Left ventricle myocardium superior (tissue), 1 donor: ENCODE results near the gene PLPP2. TPM values are rescaled to one million over a fixed set of nuclear protein-coding genes. Genes with fewer than 3 reads are reported as not detected.

ENCODE experiments used
- ATAC-seq: fragments of 200-7000 bp; cut with Tn5 transposase; one replicate; pipeline ENCODE4 v1.9.1; 2020; ENCODE audit warnings: mild to moderate bottlenecking, moderate library complexity
- DNase-seq: peaks from one replicate; pipeline ENCODE4 v3.0.0-alpha.2; 2020
- intact Hi-C: fragments of 100-400 bp; cut with micrococcal nuclease; formaldehyde crosslinking; loops from one replicate; pipeline ENCODE4 v1.11.0; 2022
- total RNA-seq: library from RNA; stranded (reverse); fragmentation: NEBNext Ultra II Directional; extraction: Animal tissue kit (Norgen Biotek cat#: 25700); gene quantifications from one replicate; pipeline ENCODE4 v1.2.1, GENCODE V29; 2021
- donor health status: DM: no; HTN: yes; CAD: no; lungs with severe emphysema.

Gene PLPP2
- total RNA-seq, 1 donor from 2014 or later: 0.27 TPM

DNA sequence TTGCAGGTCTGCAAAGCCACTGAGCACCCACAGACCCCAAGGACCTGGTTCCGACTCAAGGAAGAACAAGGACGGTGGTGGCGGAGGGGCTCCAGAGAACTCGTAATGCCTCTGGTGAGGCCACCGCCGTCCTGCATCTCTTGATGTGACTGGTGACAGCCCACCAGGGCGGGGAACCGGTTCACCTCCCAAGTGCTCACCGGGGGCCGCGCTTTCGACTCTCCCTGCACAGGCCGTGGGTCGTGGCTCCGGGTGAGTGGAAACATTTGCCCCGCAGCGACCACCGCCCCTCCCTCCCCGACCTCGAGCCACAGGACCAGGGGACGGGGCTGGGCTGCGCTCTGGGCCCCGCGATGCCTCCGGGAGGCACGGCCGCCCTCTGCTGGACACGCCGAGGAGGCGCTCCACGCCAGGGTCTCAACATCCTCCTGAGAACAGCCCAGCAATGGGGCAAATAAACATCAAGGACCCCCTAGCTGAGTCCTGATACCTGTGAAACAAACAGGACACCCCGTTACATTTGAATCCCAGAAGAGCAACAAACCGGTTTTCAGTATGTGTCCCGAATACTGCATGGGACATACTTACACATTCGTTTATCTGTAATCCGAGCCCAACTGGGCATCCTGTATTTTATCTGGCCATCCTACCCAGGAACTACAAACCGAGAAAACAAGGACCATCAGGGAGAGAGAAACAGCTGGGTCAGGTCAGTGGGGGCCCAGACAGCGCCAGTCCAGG lies 3.9 kb upstream of the PLPP2 start:
- peak; percentile 65 for DNase-seq
- intact Hi-C loops: no loop called here
- peak; percentile 83 for ATAC-seq

DNA sequence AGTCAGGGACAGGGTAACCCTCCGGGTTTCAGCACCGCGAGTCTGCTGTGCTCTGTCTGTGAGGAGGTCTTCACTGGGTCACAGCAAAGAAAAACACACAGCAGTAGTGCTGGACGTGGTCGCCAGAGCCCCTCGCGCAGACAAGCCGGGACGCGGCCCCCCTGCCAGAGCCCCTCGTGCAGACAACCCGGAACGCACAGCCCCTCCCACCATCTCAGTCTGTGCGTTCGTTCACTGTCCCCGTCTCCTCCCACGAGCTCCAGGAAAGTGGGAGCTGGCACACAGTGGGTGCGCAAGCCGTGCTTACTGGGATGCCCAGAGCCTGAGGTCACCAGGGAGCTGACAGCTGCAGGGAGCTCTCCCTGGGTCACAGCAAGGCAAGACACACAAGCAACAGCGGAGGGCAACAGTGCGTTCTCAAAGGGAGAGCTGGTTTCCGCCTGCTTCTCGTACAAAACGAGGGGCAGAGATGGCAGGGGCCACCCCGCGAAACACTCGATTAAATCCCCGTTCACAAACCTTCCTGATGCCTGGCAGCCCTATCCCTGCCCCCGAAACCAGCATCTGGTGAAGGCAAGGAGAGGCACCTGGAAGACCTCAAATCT lies 3.2 kb upstream of the PLPP2 start:
- DNase-seq (no peak), ATAC-seq (no peak)
- intact Hi-C loops: no loop called here

DNA sequence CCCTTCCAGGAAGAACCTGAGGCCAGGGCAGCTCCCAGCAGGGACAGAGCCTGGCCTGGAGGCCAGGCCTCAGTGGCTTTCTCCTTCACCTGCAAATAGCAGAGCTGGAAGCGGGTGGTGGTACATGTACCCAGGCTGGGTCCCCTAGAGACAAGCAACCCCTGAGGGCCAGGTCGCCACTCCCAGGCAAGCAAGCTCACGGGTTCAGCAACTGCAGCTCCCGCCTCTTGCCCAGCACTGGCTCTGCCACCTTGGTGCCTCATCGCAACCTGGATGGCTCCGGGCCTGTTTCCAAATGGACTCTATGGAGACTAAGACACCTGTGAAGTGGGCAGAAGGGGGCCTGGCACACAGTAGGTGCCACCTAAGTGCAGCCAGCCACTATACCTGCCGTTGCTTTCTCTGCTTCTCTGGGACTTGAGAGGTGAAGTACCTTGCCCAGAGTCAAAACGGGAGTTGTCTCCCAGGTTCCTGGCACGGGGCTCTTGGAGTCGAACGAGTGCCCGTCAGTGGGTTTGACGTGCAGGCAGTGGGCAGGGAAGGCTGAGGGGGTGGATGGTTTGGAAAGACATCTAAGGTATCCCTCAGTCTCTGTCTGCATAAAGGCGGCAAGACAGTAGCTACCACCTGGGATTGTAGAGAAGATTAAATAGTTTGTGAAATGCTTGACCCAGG lies 2.4 kb upstream of the PLPP2 start:
- no peak for DNase-seq
- intact Hi-C loops: no loop called here
- ATAC-seq: no peak

DNA sequence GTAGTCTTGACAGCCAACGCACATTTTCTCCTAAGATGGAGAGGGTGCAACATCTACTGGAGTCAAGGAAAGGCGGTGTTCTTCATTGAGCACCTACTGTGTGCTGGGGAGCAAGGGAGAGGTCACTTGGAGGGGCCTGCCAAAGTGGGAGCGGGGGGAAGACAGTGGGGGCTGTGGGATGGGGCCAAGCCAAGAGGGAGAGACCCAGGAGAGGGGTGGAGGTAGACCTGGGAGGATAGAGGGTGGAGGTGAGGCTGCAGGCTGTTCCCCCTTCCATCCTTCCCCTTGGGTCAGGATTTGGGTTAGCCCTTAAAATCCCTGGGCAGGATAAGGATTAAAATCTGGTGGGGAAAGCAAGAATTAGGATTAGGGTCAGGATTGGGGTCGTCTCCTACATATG lies 1.7 kb upstream of the PLPP2 start:
- ATAC-seq (no peak), DNase-seq (no peak)
- intact Hi-C loops: no loop called here

DNA sequence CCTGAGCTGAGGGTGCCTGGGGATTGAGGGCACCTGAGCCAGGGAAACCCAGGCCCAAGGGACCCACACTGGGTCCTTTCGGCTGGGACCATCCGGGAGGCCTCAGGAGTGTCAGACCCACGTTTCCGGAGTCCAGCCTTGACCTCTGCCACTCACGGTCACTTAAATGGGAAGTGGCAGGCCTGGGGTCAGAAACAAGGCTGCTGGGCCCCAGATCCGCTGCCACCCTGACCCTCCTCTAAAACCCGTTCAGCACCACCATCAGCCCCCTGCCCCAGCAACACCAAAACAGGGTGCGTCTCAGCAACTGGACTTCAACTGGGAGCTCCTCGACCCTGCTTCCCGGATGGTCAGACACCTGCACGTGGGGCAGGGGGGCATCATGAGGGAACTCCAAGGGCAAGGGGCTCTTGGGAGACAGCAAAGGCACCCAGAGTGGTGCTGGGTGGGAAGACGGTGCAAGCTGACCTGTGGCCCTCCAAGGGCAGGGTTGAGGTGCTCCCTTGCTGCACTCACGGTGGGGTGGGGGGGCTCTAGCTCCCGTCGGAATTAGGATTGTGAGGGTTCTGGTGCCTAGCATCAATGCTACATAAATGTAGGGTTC lies 1.2 kb upstream of the PLPP2 start:
- intact Hi-C loops: no loop called here
- no peak for DNase-seq
- no peak for ATAC-seq

DNA sequence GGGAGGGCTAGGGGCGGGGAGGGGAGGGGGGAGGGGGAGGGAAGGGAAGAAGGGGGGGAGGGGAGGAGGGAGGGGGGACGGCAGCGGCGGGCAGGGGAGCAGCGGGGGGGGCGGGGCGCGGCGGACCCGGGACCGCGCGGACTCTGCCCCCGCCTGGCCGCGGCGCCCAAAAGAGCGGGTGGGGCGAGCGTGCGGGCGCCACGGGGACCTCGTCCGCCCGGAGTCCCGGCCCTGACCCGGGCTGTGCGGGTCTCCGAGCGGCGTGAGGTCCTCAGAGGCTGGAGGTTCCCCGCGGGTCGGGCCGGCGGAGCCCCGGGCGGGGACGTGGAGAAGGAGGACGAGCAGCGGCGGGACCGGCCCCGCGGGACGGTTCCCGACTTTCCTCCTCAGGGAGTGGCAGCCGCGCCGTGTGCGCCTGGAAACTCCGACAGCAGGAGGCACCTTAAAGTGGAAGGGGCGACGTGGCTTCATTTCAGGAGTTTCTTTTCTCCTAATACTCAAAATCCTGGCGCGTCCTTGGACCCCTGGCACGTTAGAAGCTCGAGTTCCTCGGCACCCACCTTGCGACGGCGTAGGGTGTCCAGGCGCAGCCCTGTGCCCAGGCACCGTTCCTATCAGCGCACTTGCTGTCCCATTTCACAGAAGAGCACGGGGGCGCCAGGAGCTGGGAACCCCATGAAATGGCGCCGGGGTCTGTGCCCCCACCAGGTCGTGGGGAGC lies 518 bp upstream of the PLPP2 start:
- ATAC-seq (no peak), DNase-seq (no peak)
- intact Hi-C loops: no loop called here

DNA sequence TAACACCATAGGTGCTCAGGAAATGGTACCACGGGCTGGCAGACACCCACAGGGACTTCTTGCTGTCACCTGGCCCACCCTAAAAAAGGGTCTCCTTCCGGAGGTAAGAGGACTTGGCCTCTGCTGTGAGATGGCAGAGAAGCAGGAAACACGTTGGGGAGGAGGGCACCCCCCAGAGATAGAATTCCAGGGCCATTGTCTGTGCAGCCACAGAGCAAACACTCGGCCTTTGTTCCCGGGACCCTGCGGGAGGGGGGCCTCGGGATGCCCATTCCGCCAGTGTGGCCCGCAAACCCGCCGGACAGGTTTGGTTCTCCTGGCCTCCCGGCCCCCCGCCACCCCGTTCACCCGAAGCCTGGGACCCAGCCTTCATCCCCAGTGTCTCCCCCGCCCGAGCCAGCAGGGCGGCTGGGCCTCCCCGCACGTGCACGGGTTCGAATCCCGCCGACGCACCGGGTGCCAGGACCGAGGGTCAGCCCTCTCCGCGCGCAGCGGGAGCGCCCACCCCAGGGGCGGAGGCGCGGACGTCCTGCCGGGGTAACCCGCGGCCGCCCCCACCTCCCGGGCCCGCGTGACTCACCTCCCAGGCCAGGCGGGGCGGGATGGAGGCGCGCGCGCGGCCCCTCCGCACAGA lies 714 bp downstream of the PLPP2 start:
- DNase-seq (no peak), ATAC-seq (no peak)
- intact Hi-C loops: no loop called here

DNA sequence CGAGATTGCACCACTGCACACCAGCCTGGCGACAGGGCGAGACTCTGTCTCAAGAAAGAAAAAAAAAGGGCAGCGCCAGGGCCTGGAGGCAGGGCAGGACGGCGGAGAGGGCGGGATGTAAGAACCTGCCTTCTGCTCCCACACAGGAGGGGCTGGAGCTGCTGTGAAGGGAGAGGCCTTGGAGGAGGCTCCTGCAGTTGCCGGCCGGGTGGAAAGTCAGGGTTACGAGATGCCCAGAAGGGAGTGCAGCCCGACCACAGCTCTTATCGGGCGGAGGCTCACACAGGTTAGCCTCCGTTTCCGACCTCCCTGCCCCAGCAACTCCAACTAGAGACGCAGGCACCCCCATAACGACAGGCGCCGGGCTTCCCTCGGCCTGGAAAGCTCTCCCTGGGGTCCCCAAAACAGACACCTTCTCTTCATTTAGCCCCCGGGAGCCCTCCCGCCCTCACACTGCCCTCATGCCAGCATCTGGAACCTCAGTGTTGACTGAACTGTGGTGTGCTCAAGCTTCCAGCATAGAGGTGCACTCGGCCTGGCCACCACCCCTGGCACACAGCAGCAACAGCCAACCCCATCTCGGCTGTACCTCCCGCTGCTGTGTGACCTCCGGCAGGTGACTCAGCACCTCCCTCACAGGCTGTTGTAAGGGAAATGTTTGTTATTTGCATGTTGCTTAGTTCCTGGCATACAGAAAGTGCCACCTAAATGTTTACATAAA lies 1.4 kb downstream of the PLPP2 start:
- intact Hi-C loops: no loop called here
- DNase-seq (no peak), ATAC-seq (no peak)

DNA sequence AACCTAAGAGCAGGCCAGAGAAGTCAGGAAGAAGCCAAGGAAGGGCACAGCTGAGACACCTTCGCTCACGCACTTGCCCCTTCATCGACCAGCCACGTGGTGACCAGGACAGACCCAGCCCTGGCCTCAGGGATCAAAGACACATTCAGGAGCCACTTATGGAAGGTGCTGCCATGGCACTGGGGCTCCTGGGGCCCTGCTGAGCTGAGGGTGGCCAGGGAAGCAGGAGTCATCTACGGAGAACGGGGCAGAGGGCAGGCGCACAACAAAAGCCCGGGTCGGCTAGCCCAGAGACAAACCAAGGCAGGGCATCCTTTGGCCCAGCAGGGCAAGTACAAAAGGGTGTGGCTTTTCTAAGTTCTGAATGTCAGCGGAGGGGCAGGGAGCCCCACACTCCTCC lies 2.3 kb downstream of the PLPP2 start:
- ATAC-seq (no peak), DNase-seq (no peak)
- intact Hi-C loops: no loop called here

DNA sequence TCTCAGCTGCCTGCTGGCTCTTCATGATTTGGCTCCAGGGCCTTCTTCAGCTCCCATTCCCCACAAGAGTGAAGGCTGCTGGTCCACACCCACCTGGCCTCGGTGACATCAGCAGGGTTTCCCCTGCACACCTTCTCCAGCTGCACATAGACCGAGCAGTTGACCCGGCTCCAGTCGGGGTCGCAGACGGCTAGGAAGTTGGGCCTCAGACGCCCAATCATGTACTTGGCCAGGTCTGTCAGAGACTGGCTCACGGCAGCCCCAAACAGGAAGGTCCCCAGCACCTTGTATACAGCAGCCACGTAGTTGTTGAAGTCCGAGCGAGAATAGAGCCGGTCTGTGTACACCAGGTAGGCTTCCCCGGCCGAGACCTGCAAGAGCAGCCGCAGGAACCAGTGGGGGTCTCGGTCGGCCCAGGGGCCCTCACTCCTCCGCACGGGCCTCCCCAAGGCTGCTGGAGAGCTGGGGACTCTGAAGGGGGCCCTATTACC lies 3.8 kb downstream of the PLPP2 start:
- DNase-seq (no peak), ATAC-seq (no peak)
- intact Hi-C loops: no loop called here

DNA sequence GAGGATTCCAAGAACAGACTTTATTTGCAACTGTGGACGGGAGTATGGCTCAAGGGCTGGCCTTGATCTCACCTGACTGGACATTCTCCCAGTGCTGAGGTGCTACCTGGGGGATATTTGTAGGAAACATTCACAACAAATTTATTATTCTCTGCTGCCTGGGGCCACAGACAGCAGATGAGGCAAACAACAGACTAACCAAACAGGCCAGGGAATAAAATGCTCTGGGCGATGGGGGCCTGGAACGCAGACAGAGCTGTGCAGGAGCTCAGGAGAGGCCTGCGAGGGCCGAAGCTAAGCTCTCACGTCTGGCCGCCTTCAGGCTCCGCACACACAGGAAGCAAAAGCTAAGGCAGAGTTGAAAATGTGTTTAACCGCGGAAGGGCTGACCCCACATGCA lies 7.8 kb downstream of the PLPP2 start:
- DNase-seq (no peak), ATAC-seq (no peak)
- intact Hi-C loops: no loop called here

DNA sequence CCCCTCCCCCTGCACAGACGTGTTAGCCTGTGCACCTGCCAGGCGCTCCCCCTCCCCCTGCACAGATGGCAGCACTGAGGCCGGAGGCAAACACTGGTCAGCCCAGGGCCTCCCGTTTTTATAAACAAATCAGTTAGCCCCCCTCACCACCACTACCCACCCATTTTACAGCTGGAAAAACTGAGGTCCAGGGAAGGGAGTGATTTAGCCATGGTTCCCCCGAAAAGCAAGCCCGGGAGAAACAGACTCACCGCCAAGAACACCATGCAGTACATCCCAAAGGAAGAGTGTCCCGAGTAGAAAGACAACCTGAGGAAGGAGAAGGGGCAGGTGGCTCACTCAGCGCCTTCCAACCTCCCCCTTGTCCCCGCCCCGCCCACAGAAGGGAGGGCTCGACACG lies 8.7 kb downstream of the PLPP2 start:
- intact Hi-C loops: no loop called here
- DNase-seq (no peak), ATAC-seq (no peak)

DNA sequence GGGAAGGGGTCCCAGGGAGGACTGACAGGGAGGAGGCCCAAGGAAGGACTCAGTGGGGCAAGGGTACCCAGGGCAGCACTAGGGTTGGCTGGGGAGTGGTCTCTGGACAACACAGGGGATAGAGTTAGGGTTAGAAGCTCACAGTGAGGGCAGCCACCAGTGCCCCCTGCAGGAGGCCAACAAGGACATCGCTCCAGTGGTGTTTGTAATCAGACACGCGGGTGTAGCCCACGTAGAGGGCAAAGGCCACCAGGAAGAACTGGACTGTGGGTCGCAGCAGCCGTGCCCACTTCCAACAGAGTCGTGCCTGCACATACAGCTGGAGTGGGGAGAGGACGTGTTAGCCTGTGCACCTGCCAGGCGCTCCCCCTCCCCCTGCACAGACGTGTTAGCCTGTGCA lies 9.2 kb downstream of the PLPP2 start:
- no peak for ATAC-seq
- intact Hi-C loops: no loop called here
- DNase-seq: no peak

DNA sequence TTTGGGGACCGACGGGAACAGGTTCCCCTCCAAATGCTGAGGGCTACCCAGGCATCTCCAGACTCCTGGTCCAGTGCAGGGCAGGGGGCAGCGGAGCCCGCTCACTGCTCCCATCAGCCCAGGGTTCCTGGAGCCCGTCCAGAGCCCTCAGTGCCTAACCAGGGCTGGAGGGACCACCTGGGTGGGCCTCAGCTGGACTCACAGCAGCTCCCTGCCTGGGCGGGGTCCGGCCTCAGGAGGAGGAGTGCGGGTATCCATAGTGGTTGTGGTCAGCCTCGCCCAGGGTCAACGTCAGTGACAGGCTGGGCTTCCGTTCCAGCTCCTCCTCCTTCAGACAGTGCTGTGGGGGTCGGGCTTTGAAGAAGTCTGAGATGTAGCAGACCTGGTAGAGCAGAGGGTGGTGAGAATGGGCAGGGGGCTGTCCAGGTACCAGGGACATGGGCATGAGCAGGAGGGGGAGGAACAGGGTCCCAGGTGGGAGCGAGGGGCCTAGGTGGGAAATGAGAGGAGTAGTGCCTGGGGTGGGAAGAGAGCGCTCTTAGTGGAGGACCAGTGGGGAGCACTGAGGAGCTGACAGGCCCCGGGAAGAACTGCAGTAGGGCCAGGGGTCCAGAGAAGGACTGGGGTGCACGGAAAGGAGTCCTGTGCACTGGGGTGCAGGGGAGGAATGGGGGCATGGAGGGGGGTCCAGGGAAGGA lies 9.9 kb downstream of the PLPP2 start:
- ATAC-seq (no peak), DNase-seq (no peak)
- intact Hi-C loops: no loop called here

DNA sequence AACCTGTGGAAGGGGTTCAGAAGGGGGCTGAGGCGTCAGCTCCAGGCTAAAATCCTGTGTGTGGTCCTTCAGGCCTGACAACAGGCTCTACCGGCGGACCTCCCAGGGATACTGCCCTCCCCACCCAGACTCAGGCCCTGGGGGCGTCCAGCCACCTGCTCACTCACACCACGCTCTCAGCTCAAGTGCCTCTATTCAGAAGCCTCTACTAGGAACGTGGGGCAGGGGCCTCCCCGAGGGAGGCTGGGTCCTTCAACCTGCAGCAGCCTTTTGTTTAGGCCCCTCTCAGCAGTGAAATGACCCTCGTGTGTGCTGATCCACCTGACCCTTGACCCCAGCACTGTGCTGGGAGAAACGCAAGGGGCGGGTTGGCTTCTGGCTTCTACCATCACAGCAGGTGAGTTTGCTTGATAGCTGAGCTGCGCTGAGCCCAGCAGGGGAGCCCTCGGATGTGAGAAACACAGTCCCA lies 10.6 kb downstream of the PLPP2 start:
- intact Hi-C loops: no loop called here
- no peak for DNase-seq
- no peak for ATAC-seq

DNA sequence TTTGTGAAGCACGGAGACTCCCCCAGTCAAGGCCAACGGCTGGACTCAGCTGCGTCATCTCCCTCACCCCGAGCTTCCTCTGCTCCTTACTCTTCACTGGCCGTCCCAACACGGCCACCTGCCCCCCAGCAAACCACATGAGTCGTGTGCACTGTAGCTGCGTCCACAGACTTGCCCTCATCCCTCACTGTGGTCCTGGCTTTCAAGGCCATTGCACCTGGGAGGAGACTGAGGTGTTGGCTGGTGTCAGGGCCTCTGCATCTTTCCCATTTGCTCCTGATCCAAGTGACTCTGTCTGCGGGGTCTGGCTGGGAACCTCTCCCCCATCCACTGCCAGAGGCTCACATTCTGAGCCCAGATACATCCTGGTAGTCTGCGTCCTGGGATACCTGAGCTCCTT lies 11.5 kb downstream of the PLPP2 start:
- no peak for DNase-seq
- intact Hi-C loops: no loop called here
- ATAC-seq: no peak

DNA sequence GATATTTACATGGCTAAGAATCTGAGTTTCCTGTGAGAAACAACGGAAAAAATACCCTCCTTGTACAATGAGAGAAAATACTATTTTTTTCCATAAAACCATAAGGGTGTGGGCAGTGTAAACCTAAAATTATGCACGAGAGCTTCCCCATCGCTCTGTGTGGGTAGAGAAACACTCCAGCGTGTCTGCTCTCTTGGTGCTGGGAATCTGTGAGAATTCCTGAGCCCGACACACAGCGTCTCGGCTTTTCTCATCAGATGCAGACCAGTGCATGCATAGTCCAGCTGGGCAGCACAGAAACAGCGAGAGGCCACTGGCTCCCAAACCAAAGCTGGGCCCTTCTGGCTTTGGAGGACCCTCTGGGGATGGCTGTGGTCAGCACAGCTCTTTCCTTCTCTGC lies 12.0 kb downstream of the PLPP2 start:
- DNase-seq: no peak
- intact Hi-C loops: no loop called here
- ATAC-seq: no peak
